Stimulated activated CD4-positive, alpha-beta T cell treated with anti-CD3 and anti-CD28 coated beads, Interleukin-1b, Interleukin-23, amount 100 ng/mL, for 24 hours (primary cell): ENCODE data around the gene LIPH.
"Not testable (repeated sequence)": the region's sequence is repeated elsewhere in the genome, so short reads cannot be mapped to it uniquely, and the experiment has no call there.

ENCODE experiments used
- DNase-seq, 4 experiments: peaks; one replicate each; pipeline ENCODE4 v3.0.0-alpha.2; 2020; ENCODE audit warnings: low read depth in 4 of 4, low spot score in 1 of 4

Gene LIPH

DNA sequence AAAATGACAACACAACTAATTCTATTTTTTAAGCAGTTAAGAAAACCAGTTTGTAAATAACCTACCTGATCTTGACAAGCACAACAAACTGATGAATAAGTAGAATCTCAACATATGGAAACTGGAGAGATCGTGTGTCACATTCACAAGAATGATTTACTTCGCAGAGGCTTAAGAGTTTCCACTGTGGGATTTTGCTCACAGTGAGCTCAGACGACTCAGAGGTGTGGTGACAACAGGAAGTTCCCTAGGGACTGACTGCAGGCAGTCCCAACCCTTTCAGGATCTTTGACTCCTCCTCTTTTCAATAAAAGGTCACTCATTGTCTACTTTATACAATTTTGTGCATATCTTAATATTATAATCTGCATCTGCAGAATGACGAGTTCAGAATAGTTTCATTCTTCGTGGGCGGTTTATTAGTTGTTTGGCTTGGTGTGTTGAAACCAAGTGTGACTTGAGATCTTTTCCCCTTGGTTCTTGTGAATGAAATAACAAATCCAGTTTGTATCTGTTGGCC lies at the start of gene LIPH:
Gene LIPH (minus strand): TSS at position 231 of the 520 bp plus-strand sequence. CDS start 117 bp downstream, at position 114.
- DNase-seq = no peak

GRCh38 chr3:185595526-185595925 lies 43.1 kb upstream of the LIPH start:
- DNase-seq = no peak

DNA sequence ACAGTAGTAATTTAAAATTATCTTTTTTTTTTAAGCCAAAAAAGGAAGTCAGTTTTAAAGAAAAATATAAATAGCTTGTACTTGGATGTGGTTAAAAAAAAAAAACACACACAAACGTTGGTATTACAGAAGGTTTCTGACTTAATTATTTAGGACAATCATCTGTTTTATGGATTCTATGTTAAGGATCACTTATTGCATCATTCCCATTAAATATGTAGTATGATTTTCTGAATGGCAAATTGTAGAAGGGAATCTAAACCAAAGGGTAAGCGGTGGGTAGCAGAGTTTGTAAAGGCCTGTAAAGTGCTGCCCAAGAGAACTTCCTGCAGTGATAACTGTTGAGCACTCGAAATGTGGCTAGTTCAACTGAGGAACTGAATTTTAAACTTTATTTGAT lies 41.7 kb upstream of the LIPH start:
- DNase-seq = no peak

DNA sequence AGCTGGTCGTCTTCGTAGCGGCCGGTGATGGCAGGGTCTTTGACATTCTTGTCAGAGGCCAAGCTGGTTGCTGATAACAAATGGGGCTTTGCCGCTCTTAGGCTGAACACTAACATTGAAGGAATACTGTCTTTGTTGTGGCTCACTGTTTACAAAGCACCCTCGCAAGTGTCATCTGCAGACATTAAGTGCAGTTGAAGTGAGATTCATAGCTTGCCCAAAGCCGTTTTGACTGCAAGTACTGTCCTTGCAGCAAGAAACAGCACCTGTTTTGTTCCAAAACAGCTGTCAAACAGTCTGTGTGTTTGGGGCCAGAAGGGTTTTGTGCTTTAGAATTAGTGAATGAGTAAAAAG lies 34.3 kb upstream of the LIPH start:
- no peak for DNase-seq

- peak; percentile 98 to 99 (median 99) for DNase-seq
These were observed 33.7 kb upstream of the LIPH start, which contains the start of gene SENP2 for GRCh38 chr3:185585859-185586685. Gene SENP2 (plus strand): TSS chr3:185586295. CDS start chr3:185586414, 119 bp downstream.

DNA sequence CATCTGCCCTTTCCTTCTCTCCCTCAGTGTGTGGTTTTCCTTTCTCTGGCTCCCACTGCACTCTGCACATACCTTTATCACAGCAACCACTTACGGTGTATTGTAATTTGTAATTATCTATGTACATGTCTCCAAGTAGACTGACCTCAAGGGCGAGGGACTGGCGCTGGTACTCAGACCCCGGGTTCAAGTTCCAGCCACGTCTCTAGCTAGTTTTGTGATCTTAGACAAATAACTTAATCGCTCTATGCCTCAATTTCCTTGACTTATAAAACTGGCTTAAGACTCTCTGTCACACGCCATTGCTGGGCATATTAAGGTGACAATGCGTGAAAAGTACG lies 33.1 kb upstream of the LIPH start:
- no peak for DNase-seq

DNA sequence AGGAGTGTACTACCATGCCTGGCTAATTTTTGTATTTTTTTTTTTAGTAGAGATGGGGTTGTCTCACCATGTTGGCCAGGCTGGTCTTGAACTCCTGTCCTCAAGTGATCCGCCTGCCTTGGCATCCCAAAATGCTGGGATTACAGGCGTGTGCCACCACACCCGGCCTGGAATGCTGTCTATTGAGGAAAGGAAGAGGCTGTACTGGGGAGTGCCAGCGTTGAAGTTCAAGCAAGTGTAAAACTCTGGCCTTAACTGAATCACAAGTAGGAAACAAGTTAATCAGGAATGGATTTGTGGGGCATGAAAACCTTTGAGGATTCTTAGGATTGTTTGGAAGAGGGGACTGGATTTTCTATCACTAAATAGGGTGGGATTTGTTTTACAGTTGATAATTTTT lies 32.3 kb upstream of the LIPH start:
- no peak for DNase-seq

GRCh38 chr3:185583925-185584324 lies 31.5 kb upstream of the LIPH start:
- no peak for DNase-seq

GRCh38 chr3:185582871-185583270 lies 30.5 kb upstream of the LIPH start:
- DNase-seq = no peak

DNA sequence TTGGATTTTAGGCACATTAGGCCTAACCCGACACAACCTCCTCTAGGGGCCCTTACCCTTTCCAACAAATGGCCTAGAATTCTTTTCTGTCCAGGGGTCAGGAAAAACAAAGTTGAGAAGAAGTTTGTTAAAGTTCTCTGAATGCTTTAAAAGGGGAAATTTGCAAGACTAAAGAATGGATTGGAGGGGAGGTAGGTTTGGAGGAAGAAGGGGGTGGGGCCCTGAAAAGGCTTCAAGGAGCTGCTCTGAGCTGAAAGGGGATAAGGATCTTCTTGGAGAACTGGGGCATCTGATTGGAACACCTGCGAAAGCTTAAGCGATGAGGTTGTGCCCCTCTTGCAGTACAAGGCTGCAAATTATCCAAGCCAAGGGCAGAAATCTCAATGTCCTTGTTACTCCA lies 29.8 kb upstream of the LIPH start:
- DNase-seq = no peak

DNA sequence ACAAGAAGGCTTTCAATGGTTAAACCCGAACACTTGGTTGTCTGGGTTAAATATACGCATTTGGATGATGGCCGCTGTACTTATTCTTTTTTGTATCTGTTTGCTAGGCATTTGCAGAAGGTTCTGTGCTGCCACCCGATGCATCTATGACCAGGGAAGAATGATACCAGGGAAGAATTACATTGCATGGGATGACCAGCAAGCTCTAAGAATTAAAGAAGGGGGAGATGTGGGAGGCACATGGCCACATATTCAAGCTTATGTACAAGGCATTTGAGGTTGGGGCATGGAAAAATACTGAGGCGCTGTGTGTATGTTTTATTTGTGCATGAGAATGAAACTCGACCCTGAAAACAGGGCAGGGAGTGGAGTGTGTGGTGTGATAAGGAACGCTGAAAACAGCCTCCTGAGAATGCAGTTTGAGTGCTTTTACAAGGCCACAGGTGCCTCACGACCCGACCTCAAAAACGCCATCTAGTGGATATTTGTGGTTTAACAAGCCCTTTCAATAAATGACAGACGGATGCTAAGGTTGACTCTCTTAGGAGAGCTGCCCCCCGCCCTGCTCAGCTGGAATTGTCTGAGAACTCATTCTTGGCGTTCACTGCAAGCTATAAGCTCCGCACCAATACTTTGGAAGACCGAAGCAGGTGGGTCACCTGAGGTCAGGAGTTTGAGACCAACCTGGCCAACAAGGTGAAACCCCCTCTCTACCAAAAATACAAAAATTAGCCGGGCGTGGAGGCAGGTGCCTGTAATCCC lies 22.9 kb upstream of the LIPH start:
- not testable (repeated sequence) for DNase-seq

- DNase-seq = no peak
These were observed 19.8 kb upstream of the LIPH start for GRCh38 chr3:185572183-185572582.

DNA sequence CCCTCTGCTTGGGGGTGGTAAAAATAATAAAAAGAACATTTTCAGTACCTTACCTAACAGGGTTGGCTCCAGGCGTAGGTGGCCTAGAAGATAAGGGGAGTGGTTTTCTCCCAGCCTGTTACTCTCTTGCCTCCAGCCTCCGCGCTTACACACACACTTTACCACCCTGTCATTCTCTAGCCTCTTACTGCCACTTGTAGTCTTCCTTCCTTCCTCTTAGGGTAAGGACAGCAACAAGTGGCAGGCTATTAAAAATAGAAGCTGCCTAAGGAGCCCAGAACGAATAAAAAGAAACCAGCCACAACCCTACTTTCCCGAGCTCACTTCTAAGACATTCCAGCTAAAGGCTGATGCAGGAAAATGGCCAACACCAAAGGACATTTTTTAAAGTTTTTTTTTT lies 9.6 kb upstream of the LIPH start:
- no peak for DNase-seq

DNA sequence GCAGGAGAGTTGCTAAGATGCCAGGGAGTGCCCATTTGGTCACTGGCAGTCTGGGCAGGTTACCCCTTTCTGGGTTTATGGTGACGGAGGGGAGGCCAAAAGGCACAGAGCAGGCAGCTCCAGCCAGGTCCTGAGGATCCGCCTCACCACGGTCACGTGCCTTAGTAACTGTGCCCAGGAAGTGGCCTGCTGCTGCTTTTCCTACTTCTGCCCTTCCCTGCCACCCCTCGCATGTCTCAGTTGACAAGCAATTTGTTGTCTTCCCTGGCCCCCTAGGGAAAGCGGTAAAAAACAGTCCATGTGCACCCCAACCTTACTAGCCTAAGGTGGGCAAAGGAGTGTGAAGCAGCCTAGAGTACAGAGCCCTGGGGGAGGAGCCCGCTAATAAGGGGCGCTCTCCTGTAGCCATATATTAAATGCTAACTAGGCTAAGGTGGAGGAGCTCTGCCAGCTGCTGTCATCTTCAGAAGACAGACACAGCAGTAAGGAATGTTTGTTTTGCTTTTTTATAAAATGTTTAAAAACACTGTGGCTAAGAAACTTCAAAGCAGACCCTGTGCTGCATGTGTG lies 9.1 kb upstream of the LIPH start:
- no peak for DNase-seq

- DNase-seq = no peak
These were observed 8.3 kb upstream of the LIPH start for GRCh38 chr3:185560676-185561075.

- DNase-seq = no peak
These were observed 7.3 kb upstream of the LIPH start for GRCh38 chr3:185559706-185560090.

DNA sequence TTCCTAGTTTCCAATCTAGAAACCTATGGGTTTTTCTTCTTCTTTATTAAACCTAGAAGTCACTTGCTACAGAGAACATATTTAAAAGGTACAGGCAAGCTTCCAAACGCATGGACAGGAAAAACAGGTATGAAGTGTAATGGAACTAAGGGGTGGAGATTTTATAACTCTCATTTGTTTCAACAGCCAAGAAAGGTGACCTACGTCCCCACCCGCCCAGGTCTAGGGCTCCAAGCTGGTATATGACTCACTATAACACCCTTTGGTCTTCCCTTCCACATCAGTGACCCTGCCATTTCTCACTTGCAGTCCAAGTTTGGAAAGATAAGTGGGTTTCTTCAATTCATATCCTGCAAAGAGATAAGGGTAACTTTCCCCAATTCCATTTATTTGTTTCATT lies 6.0 kb upstream of the LIPH start:
- DNase-seq = no peak

- not testable (repeated sequence) for DNase-seq
These were observed 4.3 kb upstream of the LIPH start for GRCh38 chr3:185556640-185557039.

- no peak for DNase-seq
These were observed 3.5 kb upstream of the LIPH start for GRCh38 chr3:185555860-185556347.

DNA sequence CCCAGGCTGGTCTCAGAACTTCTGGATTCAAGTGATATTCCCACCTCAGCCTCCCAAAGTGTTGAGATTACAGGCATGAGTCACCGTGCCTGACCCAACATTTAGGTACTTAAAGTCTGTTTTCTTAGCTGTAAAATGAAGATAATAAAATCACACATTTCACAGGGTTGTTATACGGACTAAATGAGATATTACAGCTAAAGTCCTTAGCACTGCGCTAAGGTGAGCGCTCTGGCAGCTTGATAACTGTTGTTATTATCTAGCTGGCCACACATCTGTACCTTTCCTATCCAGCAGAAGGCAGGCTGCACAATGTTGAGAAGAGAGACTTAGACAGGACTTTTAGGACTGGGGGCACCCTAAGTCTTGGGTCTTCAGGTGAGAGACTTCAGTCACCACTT lies 2.7 kb upstream of the LIPH start:
- no peak for DNase-seq

GRCh38 chr3:185549651-185550111 lies 2.7 kb downstream of the LIPH start:
- DNase-seq = no peak

GRCh38 chr3:185549122-185549521 lies 3.3 kb downstream of the LIPH start:
- DNase-seq = no peak
